CD4-positive, alpha-beta T cell treated with Interleukin-1 beta for 1 hour (primary cell): Measurements from ENCODE around the gene LRTM2.

Source experiments
- DNase-seq, 2 donors: peaks; one replicate each; pipeline ENCODE4 v3.0.0-alpha.2; 2020 to 2022

LRTM2 gene

GRCh38 chr12:1870998-1871917 lies 50.9 kb downstream of the LRTM2 start:
- DNase-seq = no peak

GRCh38 chr12:1872001-1872400 lies 51.6 kb downstream of the LRTM2 start:
- DNase-seq = no peak

GRCh38 chr12:1872448-1872847 lies 52.1 kb downstream of the LRTM2 start:
- DNase-seq = no peak

GRCh38 chr12:1873531-1874510 lies 53.5 kb downstream of the LRTM2 start:
- no peak for DNase-seq

DNA sequence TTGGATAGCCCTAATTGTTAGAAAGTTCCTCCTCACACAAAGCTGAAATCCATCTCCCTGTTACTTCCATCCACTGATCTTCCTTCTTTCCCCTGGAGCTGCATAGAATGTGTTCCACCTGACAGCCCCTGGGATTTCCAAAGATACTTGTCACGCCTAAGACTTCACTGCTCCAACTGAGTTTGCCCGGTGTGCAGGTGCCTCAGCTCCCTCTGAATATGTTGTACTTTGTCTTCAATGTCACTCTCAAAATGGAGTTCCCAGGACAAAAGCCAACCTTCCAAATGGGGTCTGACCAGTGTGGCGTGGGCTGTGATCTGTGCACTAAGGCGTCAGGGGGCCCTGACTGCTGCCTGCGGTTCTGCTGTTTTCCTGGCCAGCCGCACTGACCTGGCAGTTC lies 55.2 kb downstream of the LRTM2 start:
- DNase-seq = no peak

- DNase-seq = no peak
Observed at GRCh38 chr12:1876086-1876485, 55.7 kb downstream of the LRTM2 start.

- DNase-seq = no peak
Observed at GRCh38 chr12:1877169-1877878, 57.0 kb downstream of the LRTM2 start.

DNA sequence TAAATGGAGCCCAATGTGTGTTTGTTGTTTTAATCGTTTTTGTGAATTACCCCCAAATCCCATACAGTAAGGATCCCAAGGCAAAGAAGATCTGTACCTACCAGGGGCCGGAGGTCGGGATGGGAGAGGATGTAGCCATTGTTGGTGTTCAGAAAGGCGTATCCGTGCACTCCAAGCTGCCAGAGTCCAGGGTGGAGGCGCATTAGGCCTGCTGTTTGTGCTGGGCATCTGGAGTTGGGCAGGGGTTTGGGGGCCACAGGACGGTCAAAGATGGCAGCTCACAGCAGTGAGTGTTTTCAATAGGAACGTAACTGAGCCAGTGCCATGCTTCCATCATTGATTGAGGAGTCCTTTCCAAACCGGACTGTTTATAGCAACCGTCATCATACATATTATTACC lies 57.8 kb downstream of the LRTM2 start:
- no peak for DNase-seq

DNA sequence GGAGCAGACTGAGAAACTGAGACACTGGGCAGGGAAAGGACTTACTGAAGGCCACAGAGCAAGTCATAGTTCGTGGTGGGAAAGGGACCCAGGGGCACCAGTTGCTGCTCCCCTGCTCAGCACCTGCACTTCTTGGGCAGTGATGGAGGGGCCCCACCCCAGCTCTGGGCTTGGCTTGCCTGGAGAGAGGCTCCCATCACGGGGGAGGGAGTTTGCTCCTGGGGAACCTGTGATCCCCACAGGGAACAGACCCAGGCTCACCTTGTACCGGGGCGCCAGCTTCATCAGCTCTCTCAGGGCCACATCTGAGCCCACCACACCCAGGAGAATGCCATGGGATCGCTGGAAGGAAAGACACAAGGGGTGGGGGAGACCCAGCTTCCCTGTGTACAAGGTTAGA lies 58.3 kb downstream of the LRTM2 start:
- no peak for DNase-seq

DNA sequence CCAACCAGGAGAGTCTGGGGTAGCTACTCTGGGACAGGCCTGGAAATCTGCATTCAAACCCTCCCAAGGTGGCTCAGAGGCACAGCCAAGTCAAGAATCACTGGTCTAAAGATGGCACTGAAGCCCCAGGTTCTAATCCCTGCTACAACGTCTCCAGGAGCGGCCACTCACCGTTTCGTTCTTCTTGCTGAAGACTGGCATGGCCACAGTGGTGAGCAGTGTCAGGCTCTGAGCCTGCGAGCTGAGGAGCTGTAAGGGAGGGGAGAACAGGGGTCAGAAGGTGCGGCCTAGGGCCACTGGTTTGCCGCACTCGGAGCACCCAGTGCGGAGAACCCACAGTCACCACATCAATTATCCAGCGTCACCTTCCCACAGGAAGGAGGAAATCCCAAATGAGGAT lies 59.3 kb downstream of the LRTM2 start:
- no peak for DNase-seq

DNA sequence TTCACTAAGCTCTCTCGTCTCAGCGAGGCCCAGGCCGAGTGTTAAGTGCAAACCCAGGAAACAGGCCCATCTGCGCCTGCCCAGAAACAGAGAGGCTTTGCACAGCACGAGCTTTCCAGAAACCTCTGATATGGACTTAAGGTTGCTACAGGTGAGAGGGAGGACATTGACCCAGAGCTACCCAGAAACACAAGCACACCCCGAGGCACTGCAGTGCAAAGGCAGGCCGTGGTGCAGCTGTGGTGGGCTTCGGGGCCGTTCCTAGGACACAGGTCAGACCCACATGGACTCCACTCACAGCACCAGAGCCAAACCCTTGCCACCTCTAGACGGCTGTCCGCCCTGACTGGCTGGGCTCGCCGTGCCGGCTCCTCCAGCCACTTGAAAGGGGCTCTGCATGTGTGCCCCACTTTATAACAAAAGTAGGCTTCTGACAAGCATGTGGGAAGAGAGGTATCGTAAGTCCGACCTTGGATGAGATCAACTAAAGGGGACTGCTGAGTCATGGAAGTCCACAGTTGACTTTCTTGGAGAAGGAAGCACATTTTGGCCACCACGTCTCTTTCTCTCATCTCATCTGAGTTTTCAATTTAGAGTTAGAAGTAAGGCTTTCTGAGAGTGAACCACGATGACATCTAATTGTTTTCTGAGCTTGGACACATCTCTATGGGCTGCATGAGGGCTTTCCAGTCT lies 59.9 kb downstream of the LRTM2 start:
- DNase-seq = no peak

GRCh38 chr12:1880876-1881275 lies 60.5 kb downstream of the LRTM2 start:
- DNase-seq = no peak

DNA sequence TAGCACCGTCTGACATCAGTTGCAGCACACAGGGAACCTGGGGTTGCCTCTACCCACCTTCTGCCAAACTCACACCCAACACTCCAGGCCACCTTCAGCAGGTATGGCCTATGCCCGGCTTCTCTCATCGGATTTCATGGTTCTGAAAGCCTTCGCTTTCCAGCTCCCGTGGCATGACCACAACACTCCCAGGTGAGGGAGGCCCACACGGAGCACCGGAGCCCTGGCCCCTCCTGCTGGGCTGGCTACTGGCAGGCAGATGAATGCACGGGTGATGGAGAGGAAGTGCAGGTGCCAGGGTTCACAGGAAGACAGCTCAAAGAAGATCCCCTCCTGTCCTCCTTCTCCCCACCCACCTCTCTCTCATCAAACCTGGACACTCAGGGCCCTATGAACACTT lies 60.9 kb downstream of the LRTM2 start:
- DNase-seq = no peak

DNA sequence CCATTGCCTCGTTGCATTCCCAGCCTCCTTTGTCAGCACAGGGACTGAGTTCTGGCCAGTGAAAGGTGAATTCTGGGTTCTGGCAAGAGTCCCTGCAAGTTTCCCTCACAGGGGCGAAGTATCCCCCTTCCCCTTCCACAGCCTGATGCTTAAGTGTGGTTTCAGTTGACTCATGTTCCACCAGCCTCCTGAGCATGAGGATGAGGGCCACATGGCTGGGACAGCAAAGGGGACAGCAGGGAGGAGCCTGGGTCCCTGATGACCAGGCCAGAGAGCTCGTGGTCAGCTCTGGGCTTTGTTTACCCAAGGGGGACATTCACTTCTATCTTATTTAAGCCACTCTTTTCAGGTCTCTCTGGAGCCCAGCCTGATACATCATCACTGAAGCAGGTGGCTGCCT lies 61.6 kb downstream of the LRTM2 start:
- no peak for DNase-seq

DNA sequence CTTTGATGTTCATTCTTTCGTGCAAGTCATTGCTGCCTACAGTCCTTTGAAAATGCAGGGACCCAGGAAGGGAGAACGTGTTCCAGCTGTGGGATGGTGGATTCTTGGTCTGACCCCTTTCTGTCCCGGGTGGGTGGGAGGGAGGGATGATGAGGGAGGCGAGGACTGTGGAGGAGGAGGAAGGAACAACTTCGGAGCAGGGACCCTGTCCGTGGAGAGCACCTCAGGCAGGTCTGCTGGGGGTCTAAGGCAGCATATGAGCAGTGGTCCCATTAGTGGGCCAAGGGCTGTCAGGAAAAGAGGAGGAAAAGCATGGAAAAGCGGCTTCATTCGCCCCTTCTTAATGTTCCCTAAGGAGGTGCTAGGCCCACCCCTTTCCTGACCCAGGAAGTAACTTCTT lies 62.0 kb downstream of the LRTM2 start:
- DNase-seq = no peak

GRCh38 chr12:1882850-1883470 lies 62.6 kb downstream of the LRTM2 start:
- no peak for DNase-seq

- DNase-seq = no peak
Observed at GRCh38 chr12:1883513-1883912, 63.1 kb downstream of the LRTM2 start.

GRCh38 chr12:1884651-1885050 lies 64.3 kb downstream of the LRTM2 start:
- no peak for DNase-seq

- no peak for DNase-seq
Observed at GRCh38 chr12:1885082-1885596, 64.8 kb downstream of the LRTM2 start.

DNA sequence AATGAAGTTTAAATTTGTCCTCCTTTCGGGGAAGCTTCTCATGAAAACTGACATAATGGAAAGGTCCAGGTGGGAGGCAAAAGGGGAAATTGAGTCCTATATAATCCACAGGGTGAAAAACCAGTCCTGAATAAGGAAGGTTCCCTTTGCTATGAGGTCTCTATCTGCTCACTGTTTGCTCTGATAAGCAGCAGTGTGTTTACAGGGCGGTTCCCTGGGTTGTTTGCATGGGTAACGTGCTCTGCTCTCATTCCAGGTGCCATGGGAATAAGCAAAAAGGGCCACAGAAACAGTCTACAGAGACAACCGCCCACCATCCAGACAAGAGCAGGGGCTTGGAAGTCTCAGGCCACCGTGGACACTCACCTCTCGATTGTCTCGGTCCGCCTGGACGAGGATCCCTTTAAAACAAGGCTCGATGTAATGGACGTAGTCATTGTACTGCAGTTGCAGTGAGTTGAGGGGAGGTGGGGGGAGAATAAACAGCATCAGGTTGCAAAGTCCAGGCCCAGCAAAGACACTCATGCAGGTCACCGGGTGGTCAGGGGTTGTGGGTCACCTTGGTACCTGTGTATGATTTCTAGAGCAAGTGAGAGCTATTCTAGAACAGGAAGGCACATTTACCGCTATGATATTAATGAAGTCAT lies 65.4 kb downstream of the LRTM2 start:
- no peak for DNase-seq
